CD4-positive, alpha-beta T cell treated with Interferon gamma for 1 hour (primary cell): ENCODE measurements around the gene FBLN1.
"Not testable (repeated sequence)": the region's sequence is repeated elsewhere in the genome, so short reads cannot be mapped to it uniquely, and the experiment has no call there.

ENCODE experiments used
- DNase-seq: peaks from one replicate; pipeline ENCODE4 v3.0.0-alpha.2; 2020

FBLN1 gene, protein sequence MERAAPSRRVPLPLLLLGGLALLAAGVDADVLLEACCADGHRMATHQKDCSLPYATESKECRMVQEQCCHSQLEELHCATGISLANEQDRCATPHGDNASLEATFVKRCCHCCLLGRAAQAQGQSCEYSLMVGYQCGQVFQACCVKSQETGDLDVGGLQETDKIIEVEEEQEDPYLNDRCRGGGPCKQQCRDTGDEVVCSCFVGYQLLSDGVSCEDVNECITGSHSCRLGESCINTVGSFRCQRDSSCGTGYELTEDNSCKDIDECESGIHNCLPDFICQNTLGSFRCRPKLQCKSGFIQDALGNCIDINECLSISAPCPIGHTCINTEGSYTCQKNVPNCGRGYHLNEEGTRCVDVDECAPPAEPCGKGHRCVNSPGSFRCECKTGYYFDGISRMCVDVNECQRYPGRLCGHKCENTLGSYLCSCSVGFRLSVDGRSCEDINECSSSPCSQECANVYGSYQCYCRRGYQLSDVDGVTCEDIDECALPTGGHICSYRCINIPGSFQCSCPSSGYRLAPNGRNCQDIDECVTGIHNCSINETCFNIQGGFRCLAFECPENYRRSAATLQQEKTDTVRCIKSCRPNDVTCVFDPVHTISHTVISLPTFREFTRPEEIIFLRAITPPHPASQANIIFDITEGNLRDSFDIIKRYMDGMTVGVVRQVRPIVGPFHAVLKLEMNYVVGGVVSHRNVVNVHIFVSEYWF

GRCh38 chr22:45502215-45503049 is at the start of gene FBLN1:
FBLN1 (plus strand) TSS chr22:45502883; CDS start chr22:45502986, 103 bp downstream.
- no peak for DNase-seq

DNA sequence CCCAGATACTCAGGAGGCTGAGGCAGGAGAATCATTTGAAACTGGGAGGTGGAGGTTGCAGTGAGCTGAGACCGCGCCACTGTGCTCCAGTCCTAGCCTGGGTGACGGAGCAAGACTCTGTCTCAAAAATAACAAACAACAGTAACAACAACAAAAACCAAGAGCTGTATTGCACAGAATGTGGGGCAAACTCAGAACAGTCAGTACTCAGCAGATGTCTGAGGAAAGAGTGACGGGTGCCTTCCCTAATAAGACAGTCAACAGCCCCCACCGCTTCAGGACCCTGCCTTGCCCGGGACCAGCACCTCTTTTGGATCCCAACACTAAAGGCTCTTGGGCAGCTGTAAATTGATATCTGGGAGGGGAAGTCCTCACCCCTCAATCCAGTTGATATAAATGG is 48.9 kb upstream of the FBLN1 start:
- no peak for DNase-seq

- no peak for DNase-seq
Measured at GRCh38 chr22:45454275-45454674, 48.4 kb upstream of the FBLN1 start.

DNA sequence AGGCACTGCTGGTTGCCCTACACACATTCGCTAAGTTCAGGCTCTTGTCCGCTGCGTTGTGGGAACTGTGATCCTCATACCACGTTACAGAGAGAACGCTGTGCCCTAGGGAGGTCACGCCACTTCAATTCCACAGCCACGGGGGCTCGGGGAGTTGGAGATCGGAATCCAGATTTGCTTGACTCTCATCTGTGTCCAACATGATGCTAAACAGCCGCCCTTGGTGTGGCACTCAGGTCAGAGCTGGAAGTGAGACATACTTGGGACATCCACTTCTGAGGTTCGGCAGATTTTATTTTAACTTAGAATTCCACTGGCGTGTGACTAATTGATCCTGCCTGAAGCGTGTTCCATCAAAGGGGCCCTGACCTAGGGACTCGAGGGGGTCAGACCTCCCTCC is 47.5 kb upstream of the FBLN1 start:
- DNase-seq = no peak

GRCh38 chr22:45455621-45456020 is 47.1 kb upstream of the FBLN1 start:
- no peak for DNase-seq

DNA sequence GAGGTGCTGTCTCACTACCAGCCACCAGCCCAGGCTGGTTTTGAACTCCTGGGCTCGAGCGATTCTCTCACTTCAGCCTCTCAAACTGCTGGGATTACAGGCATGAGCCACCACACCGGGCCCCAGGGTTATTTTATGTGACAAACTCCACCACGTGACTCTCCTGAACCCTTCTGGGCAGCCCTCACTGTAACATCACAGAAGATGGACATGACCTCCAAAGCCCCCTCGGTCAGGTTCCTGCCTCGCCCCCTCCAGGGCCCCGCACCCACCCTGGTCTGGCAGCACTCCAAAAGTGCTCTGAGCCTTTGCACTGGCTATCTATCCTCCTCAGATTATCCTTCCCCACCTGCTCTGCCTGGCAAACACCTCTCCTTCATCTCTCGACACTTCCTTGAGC is 45.9 kb upstream of the FBLN1 start:
- no peak for DNase-seq

DNA sequence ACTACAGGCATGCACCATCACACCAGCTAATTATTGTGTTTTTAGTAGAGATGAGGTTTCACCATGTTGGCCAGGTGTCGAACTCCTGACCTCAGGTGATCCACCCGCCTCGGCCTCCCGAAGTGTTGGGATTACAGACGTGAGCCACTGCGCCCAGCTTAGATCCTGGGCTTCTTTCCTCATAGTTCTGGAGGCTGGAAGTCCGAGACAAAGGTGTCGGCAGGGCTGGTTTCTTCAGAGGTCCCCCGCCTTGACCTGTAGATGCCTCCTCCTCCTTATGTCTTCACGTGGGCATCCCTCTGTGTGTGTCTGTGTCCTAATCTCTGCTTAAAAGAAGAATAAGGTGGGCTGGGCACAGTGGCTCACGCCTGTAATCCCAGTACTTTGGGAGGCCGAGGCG is 44.2 kb upstream of the FBLN1 start:
- no peak for DNase-seq

- no peak for DNase-seq
Measured at GRCh38 chr22:45459235-45459634, 43.4 kb upstream of the FBLN1 start.

DNA sequence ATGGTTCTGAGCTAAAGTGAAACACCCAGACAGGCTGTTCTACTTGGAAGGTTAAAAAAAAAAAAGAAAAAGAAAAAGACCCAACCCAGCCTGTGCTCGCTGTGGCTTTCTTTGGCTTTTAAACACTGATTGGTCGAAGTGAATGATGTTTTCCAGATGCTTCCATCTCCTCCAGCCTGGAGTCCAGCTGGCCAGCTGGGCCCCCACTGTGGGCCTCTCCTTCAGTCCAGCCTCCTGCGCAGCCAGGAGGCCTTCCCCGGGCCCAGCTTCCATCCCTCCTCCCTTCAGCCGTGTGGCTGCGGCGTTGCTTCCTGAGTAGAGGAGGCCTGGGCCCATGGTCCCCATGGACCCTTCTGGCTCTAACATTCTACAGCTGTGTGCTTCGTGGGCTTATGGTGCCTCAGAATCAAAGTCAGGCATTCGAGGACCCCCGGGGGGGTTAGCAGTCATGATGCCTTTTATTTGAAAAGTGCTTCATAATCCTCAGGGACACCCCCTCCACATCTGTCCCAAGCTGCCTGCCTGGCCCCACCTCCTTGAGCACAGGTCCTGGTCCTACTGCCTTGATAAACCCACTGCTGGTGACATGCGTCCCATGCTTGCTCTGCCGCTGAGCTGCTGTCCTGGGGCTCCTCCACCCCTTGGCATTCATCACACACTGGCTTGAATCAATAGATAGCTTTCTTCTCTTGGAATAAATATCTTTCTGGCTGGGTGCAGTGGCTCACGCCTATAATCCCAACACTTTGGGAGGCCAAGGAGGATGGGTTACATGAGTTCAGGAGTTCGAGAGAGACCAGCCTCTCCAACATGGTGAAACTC is 42.2 kb upstream of the FBLN1 start:
- DNase-seq = no peak

DNA sequence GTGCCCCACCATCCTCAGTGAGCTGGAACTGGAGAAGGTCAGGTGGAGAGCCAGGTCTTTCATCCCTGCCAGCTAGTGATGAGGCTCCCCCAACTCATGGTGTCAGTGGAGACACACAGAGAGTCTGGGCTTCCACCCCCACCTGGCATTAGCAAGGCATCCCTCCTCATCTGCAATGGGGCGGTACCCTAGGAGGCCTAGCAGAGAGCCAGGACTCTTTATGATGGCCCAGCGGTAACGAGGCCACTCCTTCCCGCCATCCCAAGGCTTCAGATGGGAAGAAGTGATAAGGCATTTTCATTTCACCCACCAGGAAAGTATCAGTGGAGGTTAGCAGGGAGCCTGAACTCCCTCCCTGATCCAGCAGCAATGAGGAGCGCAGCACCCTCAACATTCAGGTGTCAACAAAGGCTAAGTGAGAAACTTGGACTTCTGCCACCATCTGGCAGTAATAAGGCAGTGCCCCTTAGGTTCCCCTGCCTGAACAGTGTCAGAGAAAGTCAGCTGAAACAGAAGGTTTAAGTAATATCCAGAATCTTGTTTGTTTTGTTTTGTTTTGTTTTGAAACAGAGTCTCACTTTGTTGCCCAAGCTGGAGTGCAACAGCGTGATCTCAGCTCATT is 40.5 kb upstream of the FBLN1 start:
- DNase-seq = no peak

DNA sequence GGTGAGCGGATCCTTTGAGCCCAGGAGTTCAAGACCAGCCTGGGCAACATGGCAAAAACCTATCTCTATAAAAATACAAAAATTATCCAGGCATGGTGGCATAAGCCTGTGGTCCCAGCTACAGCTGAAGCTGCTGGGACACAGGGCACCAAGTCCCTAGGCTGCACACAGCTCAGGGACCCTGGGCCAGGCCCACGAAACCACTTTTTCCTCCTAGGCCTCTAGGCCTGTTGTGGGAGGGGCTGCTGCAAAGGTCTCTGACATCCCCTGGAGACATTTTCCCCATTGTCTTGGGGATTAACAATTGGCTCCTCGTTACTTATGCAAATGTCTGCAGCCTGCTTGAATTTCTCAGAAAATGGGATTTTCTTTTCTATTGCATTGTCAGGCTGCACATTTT is 39.0 kb upstream of the FBLN1 start:
- DNase-seq = not testable (repeated sequence)

- no peak for DNase-seq
Measured at GRCh38 chr22:45465633-45466032, 37.0 kb upstream of the FBLN1 start.

DNA sequence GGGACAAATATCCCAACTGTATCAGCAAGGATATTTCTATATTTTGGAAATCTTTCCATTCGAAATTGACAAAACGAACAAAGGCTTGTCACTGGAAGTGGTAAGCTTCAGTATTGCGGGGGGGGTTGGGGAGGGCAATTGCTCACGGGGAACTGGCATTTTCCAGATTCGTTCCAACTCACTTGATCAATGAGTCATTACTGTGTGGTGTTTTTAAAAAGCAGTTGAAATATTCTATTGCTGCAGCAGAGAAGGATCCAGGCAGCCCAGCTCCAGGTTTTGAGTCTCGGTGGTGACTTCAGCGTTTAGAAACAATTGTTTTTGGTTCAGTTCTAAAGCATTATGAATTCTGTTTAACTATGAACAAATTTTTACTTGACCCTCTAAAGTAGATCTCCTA is 33.8 kb upstream of the FBLN1 start:
- DNase-seq = no peak

DNA sequence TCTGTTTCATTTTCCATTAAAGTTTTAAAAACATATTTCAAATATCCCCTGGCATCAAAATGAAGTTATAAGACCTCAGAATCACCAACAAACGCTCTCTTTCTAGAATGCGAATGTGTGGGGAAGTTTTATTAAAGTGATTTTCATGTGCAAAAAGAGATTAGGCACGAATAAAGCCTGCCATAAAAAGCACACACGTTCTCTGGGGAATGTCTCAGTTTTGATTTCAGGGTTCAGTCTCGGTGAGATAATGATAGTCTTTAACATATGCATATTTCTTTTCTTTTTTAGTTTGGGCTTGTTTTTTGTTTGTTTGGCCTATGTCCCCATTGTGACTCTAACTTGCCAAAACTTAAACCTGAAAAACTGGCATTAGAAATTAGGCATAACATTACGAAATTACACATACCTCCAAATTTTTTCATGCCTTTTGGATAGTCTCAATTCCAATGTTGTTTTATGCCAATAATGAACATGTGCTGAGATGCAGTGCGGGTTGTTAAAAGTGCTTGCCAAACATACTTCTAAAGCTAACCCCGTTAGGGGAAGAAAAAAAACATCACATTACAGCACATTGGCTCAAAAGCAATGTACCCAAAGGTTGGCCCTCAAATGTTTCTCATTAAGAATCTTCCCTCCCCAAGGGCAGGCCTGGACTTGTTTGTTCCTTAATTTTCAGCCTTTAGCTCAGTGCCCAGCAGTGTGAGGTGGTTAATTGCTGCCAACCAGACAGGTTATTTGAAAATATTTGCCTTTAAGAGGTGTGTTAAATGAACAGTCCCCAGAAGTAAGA is 33.2 kb upstream of the FBLN1 start:
- DNase-seq = no peak

DNA sequence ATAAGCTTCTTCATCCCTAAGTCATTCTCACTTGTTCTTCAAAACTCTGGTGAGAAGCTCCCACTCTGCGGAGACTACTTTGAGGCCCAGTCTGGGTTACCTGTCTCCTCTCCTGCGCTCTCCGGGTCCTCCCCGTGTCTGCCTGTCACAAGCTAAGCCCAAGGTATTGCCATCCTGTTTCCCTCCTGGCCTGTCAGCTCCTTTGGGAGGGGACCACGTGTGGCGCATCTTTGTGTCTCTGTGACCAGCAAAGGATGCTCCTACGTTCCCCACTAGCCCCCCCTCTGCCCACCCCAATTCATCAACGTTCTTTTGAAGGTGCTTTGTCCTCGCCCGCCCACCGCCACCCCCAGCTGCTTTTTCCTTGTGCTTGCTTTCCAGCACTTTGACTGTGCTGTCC is 31.8 kb upstream of the FBLN1 start:
- no peak for DNase-seq

DNA sequence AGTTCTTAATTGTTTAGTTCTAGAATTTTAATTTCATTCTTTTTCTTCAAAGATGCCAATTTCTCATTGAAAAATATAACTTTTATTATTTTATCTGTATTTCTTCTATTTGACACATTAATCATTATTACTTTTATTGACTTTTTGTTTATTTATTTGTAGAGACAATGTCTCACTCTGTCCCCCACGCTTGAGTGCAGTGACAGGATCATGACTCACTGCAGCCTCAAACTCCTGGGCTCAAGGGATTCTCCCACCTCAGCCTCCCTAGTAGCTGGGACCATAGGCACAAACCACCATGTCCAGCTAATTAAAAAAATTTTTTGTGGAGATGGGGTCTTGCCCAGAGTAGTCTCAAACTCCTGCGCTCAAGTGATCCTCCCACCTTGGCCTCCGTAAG is 30.3 kb upstream of the FBLN1 start:
- no peak for DNase-seq

GRCh38 chr22:45473626-45474237 is 29.0 kb upstream of the FBLN1 start:
- DNase-seq = no peak

DNA sequence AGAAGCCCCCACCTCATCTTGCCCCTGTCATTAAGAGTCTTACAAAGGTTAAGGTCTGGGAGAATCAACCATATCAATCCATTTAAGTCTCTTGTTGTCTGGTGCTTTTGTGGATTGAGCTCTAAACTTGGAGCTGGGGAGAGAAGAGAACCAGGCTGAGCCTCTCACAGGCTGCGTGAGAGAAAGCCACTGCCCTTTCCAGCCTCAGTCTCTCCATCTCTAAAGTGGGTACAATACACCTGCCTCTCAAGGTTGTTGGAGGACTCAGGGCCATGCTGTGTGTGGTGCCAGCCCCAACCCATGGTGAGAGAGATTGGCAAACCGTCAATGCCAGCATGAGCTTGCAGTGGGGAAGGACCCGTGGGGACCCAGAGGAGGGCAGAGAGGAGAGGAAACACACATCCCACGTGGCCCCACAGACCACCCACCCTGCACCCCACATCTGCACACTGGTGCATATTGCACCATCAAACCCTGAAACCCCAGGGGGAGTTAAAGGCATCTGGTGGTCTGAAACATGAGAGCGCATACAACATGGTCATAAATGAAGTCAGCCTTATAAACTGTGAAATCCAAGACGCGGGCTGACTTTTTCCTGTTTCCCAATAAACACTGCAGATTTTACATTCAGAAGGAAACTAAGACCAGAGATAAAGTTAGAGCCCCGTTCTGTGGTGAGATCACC is 27.5 kb upstream of the FBLN1 start:
- DNase-seq = no peak

GRCh38 chr22:45475851-45476514 is 26.7 kb upstream of the FBLN1 start:
- DNase-seq = no peak

DNA sequence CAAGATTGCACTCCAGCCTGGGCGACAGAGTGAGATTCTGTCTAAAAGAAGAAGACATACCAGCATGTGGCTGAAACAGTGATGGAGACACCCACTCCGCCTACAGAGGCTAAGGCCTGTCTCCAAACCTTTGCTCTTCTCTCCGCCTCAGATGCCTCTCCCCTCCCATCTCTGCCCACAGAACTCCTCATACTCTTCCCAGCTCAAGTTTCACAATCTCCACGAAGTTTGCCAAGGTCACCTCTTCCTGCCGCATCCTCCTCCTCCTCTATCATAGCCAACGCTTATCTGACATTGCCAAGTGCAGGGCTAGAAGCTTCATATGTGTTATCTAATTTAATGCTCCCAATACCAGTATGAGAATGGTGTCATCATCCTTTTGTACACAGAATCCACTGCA is 25.9 kb upstream of the FBLN1 start:
- DNase-seq = no peak
